Thyroid gland (tissue), 4 donors: ENCODE data around the gene FOXN3.

Source experiments
- POLR2A ChIP-seq, 2 donors: fragments of 450-650 bp; IDR thresholded peaks; one replicate each; pipeline ENCODE4 v1.6.1; 2017; ENCODE audit warnings: antibody characterized with exemption in 2 of 2, mild to moderate bottlenecking in 2 of 2, moderate library complexity in 1 of 2
- TF ChIP-seq, protein P1 (sequence below), 6 experiments: fragments of 200-600 bp in 3 of 6; fragments of 450-650 bp in 3 of 6; sonication (generic) in 3 of 6; IDR thresholded peaks; one replicate each; pipeline ENCODE4 v1.5.1; 2016 to 2019; ENCODE audit warnings: antibody characterized with exemption in 6 of 6, mild to moderate bottlenecking in 2 of 6, inconsistent platforms in 1 of 6, moderate library complexity in 1 of 6

DNA sequence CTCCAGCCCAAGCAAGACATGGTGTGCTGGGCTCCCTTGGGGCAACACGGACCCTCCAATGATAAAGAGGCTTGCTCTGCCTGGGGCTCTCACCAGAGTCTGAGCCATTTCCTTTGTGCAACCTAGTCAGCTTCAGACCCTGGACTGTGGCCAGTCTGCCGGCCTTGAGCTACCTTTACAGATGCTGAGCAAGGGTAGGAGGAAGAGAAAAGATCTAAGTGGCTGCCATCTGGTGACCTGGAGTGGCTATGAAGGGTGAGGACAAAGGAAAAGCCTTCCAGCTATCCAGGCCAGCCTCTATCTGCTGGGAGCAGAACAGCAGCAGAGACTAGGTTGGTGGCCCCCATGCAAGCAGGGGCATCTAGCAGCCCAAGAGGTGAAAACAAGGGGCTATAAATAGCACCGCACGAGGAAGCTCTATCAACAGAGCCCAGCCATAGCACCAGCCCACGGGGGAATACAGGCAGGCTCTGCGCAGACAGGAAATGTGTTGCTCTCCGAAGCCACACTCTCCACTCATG lies 230.1 kb downstream of the FOXN3 start:
- TF ChIP-seq, protein P1, sequence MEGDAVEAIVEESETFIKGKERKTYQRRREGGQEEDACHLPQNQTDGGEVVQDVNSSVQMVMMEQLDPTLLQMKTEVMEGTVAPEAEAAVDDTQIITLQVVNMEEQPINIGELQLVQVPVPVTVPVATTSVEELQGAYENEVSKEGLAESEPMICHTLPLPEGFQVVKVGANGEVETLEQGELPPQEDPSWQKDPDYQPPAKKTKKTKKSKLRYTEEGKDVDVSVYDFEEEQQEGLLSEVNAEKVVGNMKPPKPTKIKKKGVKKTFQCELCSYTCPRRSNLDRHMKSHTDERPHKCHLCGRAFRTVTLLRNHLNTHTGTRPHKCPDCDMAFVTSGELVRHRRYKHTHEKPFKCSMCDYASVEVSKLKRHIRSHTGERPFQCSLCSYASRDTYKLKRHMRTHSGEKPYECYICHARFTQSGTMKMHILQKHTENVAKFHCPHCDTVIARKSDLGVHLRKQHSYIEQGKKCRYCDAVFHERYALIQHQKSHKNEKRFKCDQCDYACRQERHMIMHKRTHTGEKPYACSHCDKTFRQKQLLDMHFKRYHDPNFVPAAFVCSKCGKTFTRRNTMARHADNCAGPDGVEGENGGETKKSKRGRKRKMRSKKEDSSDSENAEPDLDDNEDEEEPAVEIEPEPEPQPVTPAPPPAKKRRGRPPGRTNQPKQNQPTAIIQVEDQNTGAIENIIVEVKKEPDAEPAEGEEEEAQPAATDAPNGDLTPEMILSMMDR (IDR thresholded peaks at IDR 0.05): no peak
- TF ChIP-seq POLR2A (IDR thresholded peaks at IDR 0.05): no peak
